ENCODE measurements around the gene SDHD.

The SDHD gene

DNA sequence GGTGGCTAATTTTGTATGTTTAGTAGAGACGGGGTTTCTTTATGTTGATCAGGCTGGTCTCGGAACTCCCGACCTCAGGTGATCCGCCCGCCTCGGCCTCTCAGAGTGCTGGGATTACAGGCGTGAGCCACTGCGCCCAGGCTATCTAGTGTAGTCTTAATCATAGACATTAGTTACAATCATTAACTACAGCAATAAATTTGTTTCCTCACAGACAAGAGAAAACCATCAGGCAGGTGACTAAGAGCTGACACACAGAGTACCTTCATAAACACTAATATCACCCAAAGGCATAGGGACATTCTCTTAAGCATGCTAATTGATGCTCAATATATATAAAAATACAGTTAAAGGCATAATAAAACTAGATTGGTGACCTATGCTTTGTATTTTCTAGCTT lies 19.4 kb downstream of the SDHD start:
- DNase-seq = no peak

GRCh38 chr11:112113539-112114457 lies 27.1 kb downstream of the SDHD start:
- DNase-seq = no peak

GRCh38 chr11:112114460-112114859 lies 27.8 kb downstream of the SDHD start:
- DNase-seq = no peak

DNA sequence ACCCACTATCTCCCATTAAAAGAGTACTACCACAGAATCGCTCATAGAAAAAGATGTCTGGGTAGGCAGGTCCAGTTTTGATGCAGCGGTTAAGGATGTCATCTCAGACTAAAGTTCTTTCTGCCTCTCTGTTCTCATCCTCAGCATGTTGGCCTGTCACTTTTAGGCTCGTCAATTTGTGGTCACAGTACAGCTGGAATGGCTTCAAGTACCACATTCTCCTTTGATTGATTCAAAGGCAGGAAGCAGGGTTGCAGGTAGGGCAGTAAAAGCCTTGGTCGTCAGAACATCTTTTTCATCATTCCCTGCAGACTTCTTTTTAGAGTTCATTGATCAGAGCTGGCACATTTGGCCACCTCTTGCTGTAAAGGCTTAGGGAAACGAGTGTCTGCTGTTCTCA lies 28.7 kb downstream of the SDHD start:
- no peak for DNase-seq

DNA sequence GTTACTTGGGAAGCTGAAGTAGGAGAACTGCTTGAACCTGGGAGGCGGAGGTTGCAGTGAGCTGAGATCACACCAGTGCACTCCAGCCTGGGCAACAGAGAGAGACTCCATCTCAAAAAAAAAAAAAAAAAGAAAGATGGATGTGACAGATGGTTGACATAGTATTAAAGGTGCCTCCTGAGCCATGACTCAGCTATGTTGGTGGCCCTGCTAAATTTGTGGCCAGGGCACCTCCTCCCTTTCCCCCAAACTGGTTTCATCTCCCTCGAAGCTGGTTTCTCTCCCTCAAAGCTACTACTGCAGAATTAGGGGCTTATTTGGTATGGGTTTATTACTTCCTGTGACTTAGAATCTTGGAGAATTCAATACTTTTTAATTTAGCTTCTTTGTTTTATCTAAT lies 31.5 kb downstream of the SDHD start:
- DNase-seq = no peak

DNA sequence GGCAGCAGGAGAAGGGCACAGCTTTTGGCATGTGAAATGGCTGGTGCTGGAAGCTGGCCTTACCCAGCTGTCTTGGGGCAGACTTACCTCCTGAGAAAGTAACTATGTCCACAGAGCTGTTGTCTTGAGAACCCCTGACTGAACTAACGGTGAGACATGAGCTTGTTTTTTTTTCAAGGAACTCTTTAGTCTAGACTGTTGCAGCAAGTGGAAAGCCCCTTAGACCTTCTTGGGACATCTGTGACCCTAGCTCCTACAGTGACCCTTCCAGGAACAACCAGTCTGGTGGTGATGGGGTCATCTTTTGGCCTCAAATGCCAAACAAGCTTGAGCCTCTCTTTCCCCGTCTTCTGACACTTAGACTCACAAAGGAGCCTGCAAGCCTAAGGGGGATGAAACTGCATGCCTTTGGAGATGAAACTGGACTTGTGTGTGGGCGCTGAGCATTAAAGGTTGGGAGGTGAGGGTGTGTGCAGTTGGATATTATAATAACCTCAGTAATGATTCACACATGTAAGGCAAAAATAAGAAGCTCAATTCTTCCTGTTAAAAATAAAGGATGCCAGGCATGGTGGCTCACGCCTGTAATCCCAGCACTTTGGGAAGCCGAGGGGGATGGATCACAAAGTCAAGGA lies 35.4 kb downstream of the SDHD start:
- DNase-seq = no peak

DNA sequence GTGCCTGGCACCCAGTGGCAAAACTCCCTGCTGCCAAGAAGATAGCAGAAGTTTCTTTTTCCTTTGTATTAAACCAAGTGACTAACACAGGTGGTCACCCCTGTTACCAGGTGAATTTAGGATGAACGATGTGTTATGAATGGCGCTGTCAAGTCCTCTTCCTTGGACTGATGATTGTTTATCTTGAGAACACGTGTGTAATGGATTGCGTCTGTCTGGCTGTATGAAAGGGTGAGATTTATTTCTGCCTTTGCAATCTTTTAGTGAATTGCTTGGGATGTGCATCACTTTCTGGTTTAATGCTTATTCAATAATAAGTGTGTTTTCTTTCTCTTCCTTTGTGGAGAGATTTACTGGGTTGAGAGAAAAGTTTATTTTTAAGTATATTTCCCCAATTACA lies 36.5 kb downstream of the SDHD start:
- no peak for DNase-seq

- DNase-seq = no peak
Measured at GRCh38 chr11:112127056-112127455, 40.4 kb downstream of the SDHD start.

DNA sequence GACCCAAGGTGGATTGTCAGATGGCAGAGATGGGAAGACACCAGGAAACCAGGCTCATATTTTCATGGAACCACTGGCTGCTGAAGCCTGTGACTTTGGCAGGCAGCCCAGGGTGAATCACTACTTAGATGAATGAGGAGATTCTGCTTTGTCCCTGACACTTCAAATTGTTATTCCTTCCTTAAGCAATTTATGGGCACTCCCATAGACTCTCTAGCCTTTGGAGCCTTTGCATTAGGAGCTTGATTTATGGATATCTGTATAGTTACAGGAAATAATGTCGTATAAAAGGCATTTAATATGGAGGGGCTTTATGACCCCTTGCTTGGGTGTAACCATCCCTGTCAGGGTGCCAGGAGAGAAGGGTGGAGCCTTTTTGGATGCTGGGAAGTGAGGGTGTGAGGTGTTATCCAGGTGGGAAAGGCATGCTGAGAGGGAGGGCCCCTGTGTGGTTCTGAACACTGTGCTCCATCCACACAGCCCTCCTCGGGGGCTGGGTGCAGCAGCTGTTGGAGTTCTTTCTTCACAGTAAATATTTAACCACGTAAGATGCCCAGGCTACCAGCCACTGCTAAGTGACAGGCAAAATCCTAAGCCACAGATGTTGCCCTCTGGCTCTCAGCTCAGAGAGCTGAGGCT lies 41.9 kb downstream of the SDHD start:
- no peak for DNase-seq

DNA sequence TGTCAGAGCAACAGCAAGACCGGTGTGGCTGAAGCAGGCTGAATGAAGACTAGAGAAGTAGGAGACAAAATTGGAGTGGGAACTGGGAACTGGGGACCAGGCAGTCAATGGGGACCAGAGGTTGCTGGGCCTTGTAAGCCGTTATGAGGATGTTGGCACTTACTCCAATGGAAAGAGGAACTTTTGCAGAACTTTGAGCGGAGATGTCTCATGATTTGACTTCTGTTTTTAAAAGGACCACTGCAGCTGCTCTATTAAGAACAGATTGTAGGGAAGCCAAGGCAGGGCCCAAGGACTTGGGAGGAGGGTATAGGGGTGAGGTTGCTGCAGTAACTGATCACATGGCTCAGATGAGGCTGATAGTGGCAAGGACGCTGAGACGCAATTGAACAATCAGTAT lies 43.0 kb downstream of the SDHD start:
- no peak for DNase-seq

DNA sequence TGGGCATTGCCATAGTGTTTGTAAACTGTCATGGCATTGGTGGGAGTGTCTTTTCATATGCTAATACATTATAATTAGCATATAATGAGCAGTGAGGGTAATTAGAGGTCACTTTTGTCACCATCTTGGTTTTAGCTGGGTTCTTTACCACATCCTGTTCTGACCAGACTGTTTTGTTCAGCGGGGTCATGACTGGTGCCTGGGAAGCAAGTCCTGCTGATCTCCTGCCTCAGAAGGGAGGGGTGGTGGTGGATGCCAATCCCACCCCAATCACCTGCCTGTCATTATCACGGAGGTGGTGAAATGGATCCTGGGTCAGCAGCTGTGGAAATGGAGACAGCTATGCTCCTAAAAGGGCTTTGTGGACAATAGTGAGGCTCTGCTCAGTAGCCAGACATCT lies 46.1 kb downstream of the SDHD start:
- no peak for DNase-seq

DNA sequence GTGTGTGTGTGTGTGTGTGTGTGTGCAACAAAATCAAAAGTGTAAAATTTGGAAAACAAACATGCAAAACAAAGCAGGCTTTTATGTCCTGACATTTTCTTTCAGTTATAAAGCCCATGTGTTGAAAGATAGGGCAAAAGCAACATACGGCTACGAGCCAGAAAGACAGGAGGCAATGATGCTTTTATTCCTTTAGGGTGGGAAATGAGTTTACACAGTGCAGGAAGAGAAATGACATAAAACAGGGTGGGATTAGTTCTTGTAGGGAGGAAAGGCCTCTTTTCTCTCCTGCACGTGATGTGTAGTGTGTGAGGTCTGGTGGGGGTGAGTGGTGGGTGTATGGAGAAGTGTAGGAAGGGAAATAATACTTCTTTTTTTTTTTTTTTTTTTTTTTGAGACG lies 47.8 kb downstream of the SDHD start:
- DNase-seq = no peak

GRCh38 chr11:112143597-112143996 lies 56.9 kb downstream of the SDHD start:
- DNase-seq = no peak

Data from stimulated activated naive CD4-positive, alpha-beta T cell treated with Interleukin-2 at 50 U/mL for 16 hours (primary cell).